NCI-H345 treated with DMSO at 0.1 percent for 48 hours (cell line): ENCODE data around the gene NOXA1.
"Not testable (repeated sequence)": the region's sequence is repeated elsewhere in the genome, so short reads cannot be mapped to it uniquely, and the experiment has no call there.

Experiments used
- DNase-seq: peaks from one replicate; lab custom pipeline; 2025; ENCODE audit not compliant: unreplicated experiment; lab: John Stamatoyannopoulos, UW

The NOXA1 gene, protein sequence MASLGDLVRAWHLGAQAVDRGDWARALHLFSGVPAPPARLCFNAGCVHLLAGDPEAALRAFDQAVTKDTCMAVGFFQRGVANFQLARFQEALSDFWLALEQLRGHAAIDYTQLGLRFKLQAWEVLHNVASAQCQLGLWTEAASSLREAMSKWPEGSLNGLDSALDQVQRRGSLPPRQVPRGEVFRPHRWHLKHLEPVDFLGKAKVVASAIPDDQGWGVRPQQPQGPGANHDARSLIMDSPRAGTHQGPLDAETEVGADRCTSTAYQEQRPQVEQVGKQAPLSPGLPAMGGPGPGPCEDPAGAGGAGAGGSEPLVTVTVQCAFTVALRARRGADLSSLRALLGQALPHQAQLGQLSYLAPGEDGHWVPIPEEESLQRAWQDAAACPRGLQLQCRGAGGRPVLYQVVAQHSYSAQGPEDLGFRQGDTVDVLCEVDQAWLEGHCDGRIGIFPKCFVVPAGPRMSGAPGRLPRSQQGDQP

DNA sequence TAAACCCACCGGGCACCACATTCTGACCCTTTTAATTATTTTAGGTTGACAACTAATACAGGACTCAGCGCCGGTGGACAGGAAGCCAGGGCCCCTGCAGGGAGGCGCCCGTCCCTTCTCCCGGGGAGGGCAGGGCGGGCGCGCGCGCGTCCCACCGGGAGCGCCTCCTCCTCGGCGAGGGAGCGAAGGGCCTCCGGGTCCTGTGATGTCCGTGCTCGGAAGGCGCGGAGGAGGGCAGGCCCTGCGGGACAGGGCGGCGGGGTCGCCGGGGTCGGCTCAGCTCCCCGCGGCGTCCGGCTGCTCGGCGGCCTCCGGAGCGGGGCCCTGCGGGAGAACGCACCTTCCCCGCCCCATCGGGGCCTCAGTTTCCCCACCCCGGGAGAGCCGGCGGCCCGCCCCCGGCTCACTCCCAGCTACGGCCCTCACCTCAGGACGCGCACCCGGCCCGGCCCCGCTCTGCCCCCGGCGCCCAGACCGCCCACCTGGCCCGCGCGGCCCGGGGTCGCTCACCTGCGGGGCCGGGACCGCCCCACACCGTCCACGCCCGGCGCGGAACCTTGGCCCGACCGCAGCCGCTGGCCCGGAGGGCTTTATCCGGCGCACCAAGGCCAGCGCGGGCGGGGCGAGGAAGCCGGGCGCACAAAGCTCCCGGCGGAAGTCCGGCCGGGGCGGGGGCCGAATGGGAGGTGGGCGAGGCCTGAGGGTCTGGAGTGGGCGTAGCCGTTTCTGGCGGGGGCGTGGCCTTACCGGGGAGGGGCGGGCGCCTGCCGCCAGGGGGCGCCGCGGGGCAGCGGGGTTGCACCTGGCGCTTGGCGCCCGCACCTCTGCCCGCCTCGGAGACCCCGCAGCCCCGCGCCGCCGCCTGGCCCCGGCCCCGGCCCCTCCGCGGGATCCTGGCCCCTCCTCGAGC lies at the start of gene NOXA1, which contains the start of gene EXD3:
Gene NOXA1, plus strand, starts transcription at position 790 of the 910 bp plus-strand sequence. CDS start 137 bp downstream, outside the sequence.
Gene EXD3, minus strand, starts transcription at position 559 of the 910 bp plus-strand sequence. CDS start 27,805 bp downstream, outside the sequence.
- peak; percentile 76 for DNase-seq

DNA sequence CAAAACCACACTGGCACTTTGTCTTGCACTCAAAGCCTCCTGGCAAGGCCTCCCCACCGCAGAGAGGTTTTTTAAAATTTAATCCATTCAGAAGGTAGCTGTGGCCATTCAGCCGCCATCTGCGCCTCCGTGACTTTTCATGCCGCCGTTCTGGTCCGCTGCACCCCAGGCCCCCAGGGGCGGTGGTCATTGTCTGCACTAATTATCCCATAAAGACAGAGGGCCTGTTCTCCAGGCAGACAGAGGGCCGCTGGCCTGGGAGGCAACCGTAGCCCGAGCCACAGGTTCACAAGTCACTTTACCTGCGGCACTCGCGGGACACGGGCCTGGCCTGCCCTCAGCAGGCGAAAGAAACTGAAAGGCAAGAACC lies 49.6 kb upstream of the NOXA1 start:
- no peak for DNase-seq

DNA sequence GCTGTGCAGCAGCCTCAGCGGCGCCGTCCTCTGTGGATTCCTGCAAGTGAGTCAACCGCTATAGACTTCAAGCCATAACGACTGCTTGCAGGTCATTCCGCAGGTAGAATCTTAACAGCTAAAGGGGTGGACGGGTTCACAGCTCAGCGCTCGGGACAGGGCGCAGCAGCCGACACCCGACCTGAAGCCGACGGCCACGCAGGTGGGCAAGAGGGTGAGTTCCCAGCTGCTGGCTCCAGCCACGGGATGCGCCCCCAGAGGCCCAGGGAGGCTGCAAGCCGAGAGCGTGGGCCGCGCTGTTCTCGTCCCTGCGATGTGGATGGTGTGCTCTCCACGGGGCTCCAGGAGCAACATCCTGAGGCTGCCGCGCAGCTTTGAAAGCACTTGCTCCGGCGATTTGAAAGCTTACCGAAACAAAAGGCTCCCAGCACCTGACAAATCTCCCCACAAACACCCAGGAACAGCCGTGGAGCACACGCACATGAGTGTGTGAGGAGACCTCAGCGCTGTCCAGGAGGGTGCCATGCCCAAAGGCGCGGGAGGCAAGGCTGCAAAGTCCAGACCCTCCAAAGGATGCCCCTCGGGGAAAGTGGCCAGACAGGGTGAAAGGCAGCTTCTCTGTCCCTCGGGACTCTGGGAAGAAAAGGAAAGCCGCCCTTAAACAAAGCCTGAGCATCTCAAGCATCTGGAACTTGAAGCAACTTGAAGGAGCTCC lies 48.9 kb upstream of the NOXA1 start:
- DNase-seq, result no peak

DNA sequence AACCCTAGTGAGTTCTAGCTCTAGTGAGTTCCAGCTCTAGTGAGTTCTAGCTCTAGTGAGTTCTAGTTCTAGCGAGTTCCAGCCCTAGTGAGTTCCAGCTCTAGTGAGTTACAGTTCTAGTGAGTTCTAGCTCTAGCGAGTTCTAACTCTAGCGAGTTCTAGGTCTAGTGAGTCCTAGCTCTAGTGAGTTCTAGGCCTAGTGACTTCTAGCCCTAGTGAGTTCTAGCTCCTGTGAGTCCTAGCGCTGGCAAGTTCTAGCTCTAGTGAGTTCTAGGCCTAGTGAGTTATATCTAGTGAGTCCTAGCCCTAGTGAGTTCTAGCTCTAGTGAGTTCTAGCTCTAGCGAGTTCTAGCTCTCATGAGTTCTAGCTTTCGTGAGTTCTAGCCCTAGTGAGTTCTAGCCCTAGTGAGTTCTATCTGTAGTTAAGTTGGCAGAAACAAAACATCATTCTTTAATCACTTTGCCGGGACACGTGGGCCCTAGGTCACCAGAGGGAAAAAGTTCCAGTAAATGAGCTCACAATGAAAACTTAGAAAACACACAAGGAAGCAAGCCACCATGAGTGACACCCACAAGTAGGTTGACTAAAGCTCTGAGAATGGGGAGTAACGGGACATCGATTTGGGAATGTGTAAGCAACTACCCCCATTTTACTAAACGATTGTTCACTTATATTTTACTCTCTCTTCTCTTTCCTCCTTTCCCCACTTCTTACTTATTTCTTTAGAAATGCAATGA lies 47.7 kb upstream of the NOXA1 start:
- DNase-seq, result no peak

DNA sequence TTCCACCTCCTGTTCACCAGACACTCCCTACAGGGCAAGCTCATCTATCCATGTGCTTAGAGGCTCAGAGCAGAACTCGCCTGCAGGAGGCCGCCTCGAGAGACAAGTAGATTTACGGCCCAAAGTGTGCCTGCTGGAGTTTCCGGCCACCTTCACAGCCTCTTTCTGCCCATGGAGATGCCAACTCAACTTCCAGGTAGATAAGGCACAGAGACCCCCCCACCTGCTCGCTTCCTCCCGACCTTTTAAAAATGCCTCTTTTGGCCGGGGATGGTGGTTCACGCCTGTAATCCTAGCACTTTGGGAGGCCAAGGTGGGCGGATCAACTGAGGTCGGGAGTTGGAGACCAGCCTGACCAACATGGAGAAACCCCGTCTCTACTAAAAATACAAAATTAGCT lies 46.8 kb upstream of the NOXA1 start:
- no peak for DNase-seq

DNA sequence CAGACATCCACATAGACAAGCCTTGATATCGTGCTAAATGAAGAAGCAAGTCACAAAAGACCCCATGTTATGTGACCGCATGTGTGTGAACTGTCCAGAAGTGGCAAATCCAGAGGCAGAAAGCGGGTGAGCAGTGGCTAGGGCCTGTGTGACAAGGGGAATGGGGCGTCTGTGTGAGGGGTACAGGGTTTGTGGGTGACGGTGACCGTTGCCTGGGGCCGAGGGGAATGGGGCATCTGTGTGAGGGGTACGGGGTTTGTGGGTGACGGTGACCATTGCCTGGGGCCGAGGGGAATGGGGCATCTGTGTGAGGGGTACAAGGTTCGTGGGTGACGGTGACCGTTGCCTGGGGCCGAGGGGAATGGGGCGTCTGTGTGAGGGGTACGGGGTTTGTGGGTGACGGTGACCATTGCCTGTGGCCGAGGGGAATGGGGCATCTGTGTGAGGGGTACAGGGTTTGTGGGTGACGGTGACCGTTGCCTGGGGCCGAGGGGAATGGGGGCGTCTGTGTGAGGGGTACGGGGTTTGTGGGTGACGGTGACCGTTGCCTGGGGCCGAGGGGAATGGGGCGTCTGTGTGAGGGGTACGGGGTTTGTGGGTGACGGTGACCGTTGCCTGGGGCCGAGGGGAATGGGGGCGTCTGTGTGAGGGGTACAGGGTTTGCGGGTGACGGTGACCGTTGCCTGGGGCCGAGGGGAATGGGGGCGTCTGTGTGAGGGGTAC lies 44.3 kb upstream of the NOXA1 start:
- DNase-seq, result not testable (repeated sequence)

DNA sequence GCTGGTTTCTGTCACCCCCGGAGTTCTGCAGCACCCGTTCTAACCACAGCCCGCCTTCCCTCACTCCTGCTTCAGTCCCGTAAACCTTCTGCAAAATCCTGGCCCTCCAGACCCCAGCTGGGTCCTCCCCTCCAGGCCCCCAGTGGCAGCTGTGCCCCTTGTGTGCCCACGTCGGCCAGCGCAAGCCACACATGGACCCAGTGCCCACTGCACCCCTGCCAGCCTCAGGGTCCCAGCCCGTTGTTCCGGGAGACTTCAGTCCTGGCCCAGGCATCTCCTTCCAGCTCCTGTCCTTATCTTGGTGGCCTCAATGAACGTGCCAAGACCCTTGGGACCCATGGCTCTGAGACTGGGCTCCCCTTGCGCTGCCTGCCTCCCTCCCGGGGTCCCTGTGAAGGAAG lies 43.4 kb upstream of the NOXA1 start:
- no peak for DNase-seq

DNA sequence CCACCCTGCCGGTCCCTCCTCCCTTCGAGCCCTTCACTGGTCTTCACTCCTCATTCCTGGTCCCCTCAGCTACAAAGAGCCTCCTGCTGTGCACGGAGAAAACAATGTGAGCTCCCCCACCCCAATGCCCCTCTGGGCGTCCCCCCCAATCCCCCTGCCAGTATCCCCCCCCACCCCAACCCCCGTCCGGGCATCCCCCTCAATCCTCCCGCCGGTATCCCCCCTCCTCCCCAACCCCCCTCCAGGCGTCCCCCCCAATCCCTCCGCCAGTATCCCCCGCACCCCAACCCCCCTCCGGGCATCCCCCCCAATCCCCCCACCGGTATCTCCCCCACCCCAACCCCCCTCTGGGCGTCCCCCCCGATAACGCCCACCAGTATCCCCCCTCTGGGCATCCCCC lies 43.0 kb upstream of the NOXA1 start:
- no peak for DNase-seq

DNA sequence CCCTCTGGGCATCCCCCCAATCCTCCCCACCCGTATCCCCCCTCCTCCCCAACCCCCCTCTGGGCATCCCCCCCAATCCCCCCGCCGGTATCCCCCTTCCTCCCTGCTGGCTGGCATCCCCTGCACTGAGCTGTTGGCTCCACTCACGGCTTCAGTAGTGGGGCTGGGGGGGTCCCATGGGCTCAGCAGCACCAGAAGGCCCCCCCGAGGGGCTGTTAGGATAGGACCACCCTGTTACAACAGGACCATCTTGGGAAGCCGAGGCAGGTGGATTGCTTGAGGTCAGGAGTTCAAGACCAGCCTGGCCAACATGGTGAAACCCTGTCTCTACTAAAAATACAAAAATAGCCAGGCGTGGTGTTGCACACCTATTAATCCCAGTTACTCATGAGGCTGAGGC lies 42.6 kb upstream of the NOXA1 start:
- no peak for DNase-seq

DNA sequence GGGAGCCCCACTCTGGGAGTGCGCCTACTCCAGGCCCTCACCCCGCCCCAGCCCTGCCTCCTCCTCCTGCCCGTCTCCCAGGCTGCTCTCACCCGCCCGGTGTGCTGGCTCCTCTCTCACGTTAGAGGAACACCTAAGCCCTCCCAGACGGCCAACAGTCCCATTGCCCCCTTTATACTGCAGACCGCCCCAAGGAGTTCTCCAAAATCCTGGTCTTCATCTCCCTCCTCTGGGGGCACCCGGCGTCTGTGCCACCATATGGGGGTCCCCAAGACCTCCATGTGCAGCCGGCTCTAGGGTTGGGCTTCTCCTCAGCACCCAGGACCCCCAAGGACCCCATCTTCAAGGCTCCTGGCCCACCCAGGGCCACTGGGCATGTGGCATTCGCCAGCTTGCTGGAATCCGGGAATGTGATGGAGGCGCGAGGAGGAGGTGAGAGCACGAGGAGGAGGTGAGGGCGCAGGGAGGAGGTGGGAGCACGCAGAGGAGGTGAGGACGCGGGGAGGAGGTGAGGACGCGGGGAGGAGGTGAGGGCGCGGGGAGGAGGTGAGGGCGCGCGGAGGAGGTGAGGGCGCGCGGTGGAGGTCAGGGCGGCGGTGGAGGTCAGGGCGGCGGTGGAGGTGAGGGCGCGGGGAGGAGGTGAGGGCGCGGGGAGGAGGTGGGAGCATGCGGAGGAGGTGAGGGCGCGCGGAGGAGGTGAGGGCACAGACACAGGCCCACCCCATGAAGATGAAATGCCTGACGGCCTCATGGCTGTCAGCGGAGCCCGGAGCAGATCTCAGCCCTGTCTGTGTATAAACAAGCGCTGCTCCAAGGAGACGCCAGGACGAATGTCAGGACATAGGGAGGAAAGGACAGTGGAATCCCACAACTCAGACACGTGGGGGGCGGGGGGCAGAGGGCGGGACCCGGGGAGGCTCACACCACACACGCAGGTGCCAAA lies 41.4 kb upstream of the NOXA1 start:
- no peak for DNase-seq

DNA sequence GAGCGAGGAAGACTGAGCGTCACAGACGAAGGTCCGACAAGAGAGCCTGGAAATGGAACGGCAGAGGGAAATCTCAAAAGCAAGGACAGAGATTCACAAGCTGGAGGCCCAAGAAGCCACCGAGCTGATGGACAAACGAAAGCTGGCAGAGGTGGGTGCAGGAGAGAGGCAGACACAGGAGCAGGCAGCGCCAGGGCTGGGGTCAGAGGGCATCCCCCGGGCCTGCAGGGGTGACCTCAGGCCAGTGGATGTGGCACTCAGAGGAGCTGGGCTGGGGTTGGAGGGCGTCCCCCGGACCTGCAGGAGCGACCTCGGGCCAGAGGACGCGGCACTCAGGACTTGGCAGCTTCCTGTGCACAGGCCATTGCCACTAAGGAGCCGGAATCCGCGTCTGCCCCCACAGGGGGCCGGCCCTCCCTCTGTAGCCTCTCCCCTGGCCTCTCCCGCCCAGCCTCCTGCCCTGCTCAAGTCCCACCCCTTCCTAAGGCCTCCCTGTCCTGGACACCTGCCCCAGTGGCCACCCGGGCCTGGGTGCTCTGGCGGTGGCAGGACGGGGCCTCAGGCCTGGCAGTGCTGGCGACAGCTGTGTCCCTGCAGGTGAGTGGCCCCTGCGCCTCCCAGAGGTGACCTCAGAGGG lies 40.6 kb upstream of the NOXA1 start:
- no peak for DNase-seq

DNA sequence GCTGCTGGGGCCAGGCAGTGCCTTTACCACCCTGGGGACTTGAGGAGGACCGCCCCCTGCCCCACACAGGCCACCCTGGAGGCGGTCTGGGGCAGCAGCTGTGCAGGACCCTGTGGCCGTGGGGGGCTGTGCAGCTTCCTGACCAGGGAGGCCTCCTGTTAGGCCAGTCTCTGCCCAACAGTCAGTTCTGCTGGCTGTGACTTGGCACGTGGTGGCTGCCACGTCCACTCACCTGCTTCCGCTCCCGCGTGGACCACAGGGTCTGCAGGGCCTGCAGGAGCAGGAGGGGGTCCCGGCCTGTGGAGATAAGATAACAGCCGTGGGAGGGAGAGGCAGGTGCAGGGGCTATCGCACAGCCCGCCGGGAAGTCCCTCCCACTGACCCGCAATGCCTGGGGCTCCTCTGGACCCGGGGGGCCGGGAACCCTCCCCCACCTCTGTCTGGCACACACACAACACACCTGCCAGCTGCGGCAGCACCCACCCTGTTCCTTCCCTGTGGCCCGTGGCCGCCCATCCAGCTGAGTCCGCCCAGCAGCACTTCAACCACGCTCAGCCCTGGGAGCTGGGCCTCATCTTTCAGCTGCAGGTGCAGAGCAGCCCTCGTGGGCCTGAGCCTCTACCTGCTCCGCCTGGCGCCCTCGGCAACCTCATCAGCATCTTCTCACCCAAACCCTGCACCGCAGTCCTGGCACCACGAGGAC lies 40.0 kb upstream of the NOXA1 start:
- peak; percentile 70 for DNase-seq

DNA sequence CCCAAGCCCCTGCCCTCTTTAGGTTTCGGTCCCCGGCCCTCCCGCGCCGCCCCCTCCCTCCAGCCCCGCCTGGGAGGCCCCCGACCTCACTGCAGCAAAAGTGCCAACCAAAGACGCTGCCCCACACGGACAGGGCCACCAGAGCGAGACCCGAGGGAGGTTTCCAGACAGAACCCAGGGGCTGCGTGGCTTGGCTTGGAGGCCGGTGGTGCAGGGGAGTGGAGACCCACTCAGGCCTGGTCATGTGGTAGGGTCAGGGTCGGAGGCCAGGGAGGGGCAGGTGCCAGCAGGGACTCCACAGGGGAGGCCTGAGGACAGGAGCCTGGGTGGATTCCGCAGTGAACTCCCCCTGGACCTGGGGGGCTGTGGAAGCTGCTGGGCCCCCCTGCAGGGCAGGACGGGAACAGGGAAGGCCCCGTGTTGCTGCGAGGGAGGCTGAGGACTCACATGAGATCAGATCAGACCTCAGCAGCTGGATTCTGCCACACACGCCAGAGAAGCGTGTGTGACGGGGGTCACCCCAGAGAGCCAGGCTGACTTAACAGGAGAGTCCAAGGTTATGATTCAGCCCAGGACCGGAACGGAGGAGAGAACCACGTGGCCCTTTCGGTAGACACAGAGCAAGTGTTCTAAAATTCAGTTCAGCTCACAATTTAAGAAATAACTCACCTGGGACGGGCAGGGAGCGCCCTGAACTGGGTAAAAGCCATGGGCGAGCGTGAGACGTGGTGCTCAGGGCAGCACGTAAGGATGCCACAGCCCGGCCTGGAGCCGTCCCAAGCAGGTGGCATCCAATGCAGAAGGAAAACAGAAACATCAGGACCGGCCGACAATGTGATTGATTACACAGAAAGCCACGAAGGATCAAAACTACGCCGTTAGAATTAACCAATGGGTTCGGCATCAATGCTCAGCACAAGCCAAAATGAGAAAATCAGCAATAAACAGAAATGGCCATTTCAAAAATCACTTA lies 39.1 kb upstream of the NOXA1 start:
- DNase-seq, result no peak

DNA sequence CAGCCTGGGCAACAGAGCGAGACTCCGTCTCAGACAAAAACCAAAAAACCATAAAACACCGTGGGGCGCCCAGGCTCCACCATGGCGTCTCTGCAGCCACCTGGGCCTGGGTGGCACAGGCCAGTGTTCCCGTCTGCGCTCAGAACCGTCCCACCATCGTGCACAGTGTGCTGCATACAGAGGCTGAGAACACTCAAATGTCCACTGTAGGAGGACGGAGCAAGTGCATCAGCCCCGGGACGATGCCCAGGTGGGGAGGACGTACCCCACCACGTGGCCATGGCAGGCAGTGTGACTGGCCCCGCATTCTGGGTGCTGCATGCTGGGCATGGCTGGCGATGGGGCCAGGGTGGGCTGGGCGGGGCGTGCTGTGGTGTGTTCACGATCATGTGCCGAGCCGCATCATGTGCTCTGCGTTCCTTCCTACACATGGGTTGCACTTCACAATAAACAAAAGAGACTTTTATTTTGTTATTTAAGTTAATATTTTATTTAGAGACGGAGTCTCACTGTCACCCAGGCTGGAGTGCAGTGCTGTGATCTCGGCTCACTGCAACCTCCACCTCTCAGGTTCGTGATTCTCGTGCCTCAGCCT lies 38.0 kb upstream of the NOXA1 start:
- DNase-seq, result no peak

DNA sequence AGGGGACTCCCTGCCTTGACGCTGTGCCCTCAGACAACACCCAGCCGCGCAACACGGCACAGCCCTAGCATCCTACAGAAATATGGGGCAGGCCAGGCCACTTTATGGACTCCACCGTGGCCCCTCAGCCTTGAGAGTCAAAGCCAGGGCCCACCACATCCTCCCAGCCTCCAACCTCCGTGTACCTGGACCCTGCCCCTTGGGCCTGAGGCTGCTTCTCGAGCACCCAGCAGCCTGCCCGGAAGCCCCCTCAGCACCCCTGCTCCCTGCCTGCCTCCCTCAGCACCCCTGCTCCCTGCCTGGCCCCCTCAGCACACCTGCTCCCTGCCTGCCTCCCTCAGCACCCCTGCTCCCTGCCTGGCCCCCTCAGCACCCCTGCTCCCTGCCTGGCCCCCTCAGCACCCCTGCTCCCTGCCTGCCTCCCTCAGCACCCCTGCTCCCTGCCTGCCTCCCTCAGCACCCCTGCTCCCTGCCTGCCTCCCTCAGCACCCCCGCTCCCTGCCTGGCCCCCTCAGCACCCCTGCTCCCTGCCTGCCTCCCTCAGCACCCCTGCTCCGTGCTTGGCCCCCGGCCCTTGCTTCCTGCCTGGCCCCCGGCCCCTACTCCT lies 36.6 kb upstream of the NOXA1 start:
- not testable (repeated sequence) for DNase-seq
